ENCODE measurements around the gene MRPL1. TPM values are rescaled to one million over a fixed set of nuclear protein-coding genes. Genes with fewer than 3 reads are reported as not detected.

Gene MRPL1
- total RNA-seq, 1 donor from 2014 or later: 31.7 TPM

- no peak for TF ChIP-seq CTCF (IDR thresholded peaks at IDR 0.05)
- CTCF ChIA-PET: no interaction called here
- DNase-seq (no peak), ATAC-seq (ENCODE audit: low read depth) (no peak)
- Mint-ChIP-seq H3K4me1 (peaks cover 5% of the 10 kb centered on the region), H3K36me3 (ENCODE audit: low read depth) (no peaks in the 10 kb centered on the region), H3K27me3 (no peaks in the 10 kb centered on the region), H3K4me3 (no peak overlapping the region), H3K27ac (no peak overlapping the region), H3K9me3 (no peaks in the 10 kb centered on the region)
- intact Hi-C loops (cut with micrococcal nuclease): no loop called here
- POLR2A ChIA-PET: interaction anchor here (0.8 kb wide), 1 partner anchor 13 kb away, joined by 3 read pairs; no protein-coding TSS in a partner anchor
Observed at GRCh38 chr4:77833126-77833724, 29.4 kb upstream of the MRPL1 start.

GRCh38 chr4:77834403-77834802, 28.2 kb upstream of the MRPL1 start:
- intact Hi-C loops (cut with micrococcal nuclease): no loop called here
- Mint-ChIP-seq H3K36me3 (ENCODE audit: low read depth) (no peaks in the 10 kb centered on the region), H3K27ac (no peak overlapping the region), H3K27me3 (no peaks in the 10 kb centered on the region), H3K9me3 (no peaks in the 10 kb centered on the region), H3K4me3 (no peak overlapping the region), H3K4me1 (no peaks in the 10 kb centered on the region)
- no peak for ATAC-seq (ENCODE audit: low read depth)
- POLR2A ChIA-PET: no interaction called here
- TF ChIP-seq CTCF (IDR thresholded peaks at IDR 0.05): no peak
- CTCF ChIA-PET: no interaction called here
- DNase-seq: no peak

- POLR2A ChIA-PET: no interaction called here
- intact Hi-C loops (cut with micrococcal nuclease): loop anchor here (2.0 kb wide), 1 partner anchor 17 kb away; no protein-coding TSS in a partner anchor
- no peak overlapping the region for H3K27ac Mint-ChIP-seq
- H3K9me3 Mint-ChIP-seq: no peaks in the 10 kb centered on the region
- no peaks in the 10 kb centered on the region for H3K4me1 Mint-ChIP-seq
- ATAC-seq (ENCODE audit: low read depth) (no peak), DNase-seq (no peak)
- CTCF ChIA-PET: no interaction called here
- H3K4me3 Mint-ChIP-seq: no peak overlapping the region
- no peaks in the 10 kb centered on the region for H3K27me3 Mint-ChIP-seq
- no peak for TF ChIP-seq CTCF (IDR thresholded peaks at IDR 0.05)
- H3K36me3 Mint-ChIP-seq (ENCODE audit: low read depth): no peaks in the 10 kb centered on the region
Observed at GRCh38 chr4:77843628-77844027, 19.0 kb upstream of the MRPL1 start.

GRCh38 chr4:77844363-77844762, 18.3 kb upstream of the MRPL1 start:
- no peaks in the 10 kb centered on the region for H3K36me3 Mint-ChIP-seq (ENCODE audit: low read depth)
- H3K4me1 Mint-ChIP-seq: no peaks in the 10 kb centered on the region
- no peak for TF ChIP-seq CTCF (IDR thresholded peaks at IDR 0.05)
- ChIA-PET CTCF (no interaction called here), POLR2A (no interaction called here)
- no peaks in the 10 kb centered on the region for H3K9me3 Mint-ChIP-seq
- intact Hi-C loops (cut with micrococcal nuclease): no loop called here
- H3K27ac Mint-ChIP-seq: no peak overlapping the region
- ATAC-seq (ENCODE audit: low read depth) (no peak), DNase-seq (no peak)
- H3K27me3 Mint-ChIP-seq: no peaks in the 10 kb centered on the region
- H3K4me3 Mint-ChIP-seq: no peak overlapping the region

- CTCF ChIA-PET: no interaction called here
- Mint-ChIP-seq H3K9me3 (no peaks in the 10 kb centered on the region), H3K27ac (no peak overlapping the region), H3K36me3 (ENCODE audit: low read depth) (no peaks in the 10 kb centered on the region), H3K4me3 (no peak overlapping the region), H3K27me3 (no peaks in the 10 kb centered on the region), H3K4me1 (no peaks in the 10 kb centered on the region)
- DNase-seq: no peak
- TF ChIP-seq CTCF (IDR thresholded peaks at IDR 0.05): no peak
- no peak for ATAC-seq (ENCODE audit: low read depth)
- POLR2A ChIA-PET: no interaction called here
- intact Hi-C loops (cut with micrococcal nuclease): no loop called here
Observed at GRCh38 chr4:77845400-77845799, 17.2 kb upstream of the MRPL1 start.
